ENCODE results near the gene ZNF319.

- TF ChIP-seq CTCF (IDR thresholded peaks at IDR 0.05) (no peak), POLR2A (IDR thresholded peaks at IDR 0.05) (no peak), POLR2AphosphoS5 (IDR thresholded peaks at IDR 0.05) (no peak)
Observed at GRCh38 chr16:58016840-58017446, 16.5 kb upstream of the ZNF319 start.

All from suprapubic skin (tissue), 4 donors.